Astrocyte (in vitro differentiated cells and primary cell): Measurements from ENCODE around the gene GMPR. TPM values are rescaled to one million over a fixed set of nuclear protein-coding genes. Genes with fewer than 3 reads are reported as not detected.

Experiments
- DNase-seq: peaks from one replicate; pipeline ENCODE4 v3.0.0-alpha.2; 2010; ENCODE audit warnings: low read depth
- FAIRE-seq: peaks from 2 replicates; lab custom pipeline; 2011; peaks lifted over from hg19 to GRCh38; lab: Jason Lieb, UNC
- H2AFZ ChIP-seq: 2 replicates; pipeline ENCODE4 v1.6.0; 2012; ENCODE audit warnings: low read depth, low read length, inconsistent platforms
- H3K27ac ChIP-seq: 2 replicates; pipeline ENCODE4 v1.5.1; 2011; ENCODE audit warnings: low read depth, low read length, inconsistent platforms
- H3K27me3 ChIP-seq: 2 replicates; pipeline ENCODE4 v1.6.0; 2011; ENCODE audit warnings: low read length, inconsistent platforms; ENCODE audit not compliant: insufficient read depth
- H3K36me3 ChIP-seq: 2 replicates; pipeline ENCODE4 v1.5.1; 2011; ENCODE audit warnings: low read length, inconsistent platforms; ENCODE audit not compliant: insufficient read depth
- H3K4me1 ChIP-seq: 2 replicates; pipeline ENCODE4 v1.5.1; 2011; ENCODE audit warnings: low read length, inconsistent platforms; ENCODE audit not compliant: insufficient read depth
- H3K4me2 ChIP-seq: 2 replicates; pipeline ENCODE4 v1.6.0; 2012; ENCODE audit warnings: low read length, inconsistent platforms
- H3K4me3 ChIP-seq: 2 replicates; pipeline ENCODE4 v1.5.1; 2011; ENCODE audit warnings: low read depth, mild to moderate bottlenecking, low read length, inconsistent platforms; ENCODE audit not compliant: insufficient read depth
- H3K79me2 ChIP-seq: 2 replicates; pipeline ENCODE4 v1.6.0; 2012; ENCODE audit warnings: mild to moderate bottlenecking, low read length, inconsistent platforms; ENCODE audit not compliant: insufficient read depth
- H3K9ac ChIP-seq: 2 replicates; pipeline ENCODE4 v1.6.0; 2012; ENCODE audit warnings: mild to moderate bottlenecking, low read length, inconsistent platforms
- H3K9me3 ChIP-seq: 2 replicates; pipeline ENCODE4 v1.5.1; 2012; ENCODE audit warnings: low read depth, mild to moderate bottlenecking, low read length, inconsistent platforms; ENCODE audit not compliant: insufficient read depth
- H4K20me1 ChIP-seq: 2 replicates; pipeline ENCODE4 v1.6.0; 2012; ENCODE audit warnings: low read length, inconsistent platforms; ENCODE audit not compliant: insufficient read depth
- H3K27ac Mint-ChIP-seq: one replicate; pipeline ENCODE4 v1.8.0; 2021; ENCODE audit warnings: mild to moderate bottlenecking, mixed read lengths; ENCODE audit not compliant: unreplicated experiment
- H3K27me3 Mint-ChIP-seq: one replicate; pipeline ENCODE4 v1.8.0; 2021; ENCODE audit warnings: low read depth, mixed read lengths; ENCODE audit not compliant: unreplicated experiment
- H3K36me3 Mint-ChIP-seq: one replicate; pipeline ENCODE4 v1.8.0; 2021; ENCODE audit warnings: low read depth, mixed read lengths; ENCODE audit not compliant: unreplicated experiment
- H3K4me1 Mint-ChIP-seq: one replicate; pipeline ENCODE4 v1.8.0; 2021; ENCODE audit warnings: low read depth, mixed read lengths; ENCODE audit not compliant: unreplicated experiment
- H3K4me3 Mint-ChIP-seq: one replicate; pipeline ENCODE4 v1.8.0; 2021; ENCODE audit warnings: mild to moderate bottlenecking, moderate library complexity, mixed read lengths; ENCODE audit not compliant: unreplicated experiment
- H3K9me3 Mint-ChIP-seq: one replicate; pipeline ENCODE4 v1.8.0; 2021; ENCODE audit warnings: mild to moderate bottlenecking, mixed read lengths; ENCODE audit not compliant: unreplicated experiment
- CTCF ChIP-seq: IDR thresholded peaks from 2 replicates; pipeline ENCODE4 v1.5.1; 2011; ENCODE audit warnings: low read depth, mild to moderate bottlenecking, inconsistent platforms, low read length, moderate library complexity; ENCODE audit not compliant: insufficient read depth
- EZH2 ChIP-seq: IDR thresholded peaks from 2 replicates; pipeline ENCODE4 v1.6.1; 2012; ENCODE audit warnings: mild to moderate bottlenecking, low read length, inconsistent platforms; ENCODE audit not compliant: insufficient read depth
- total RNA-seq: library from RNA; stranded (reverse); gene quantifications from 2 replicates; pipeline ENCODE4 v1.2.1, GENCODE V29; 2021

The GMPR gene
- total RNA-seq, 1 donor from 2014 or later, result 2.0 TPM

GRCh38 chr6:16251706-16252105, 13.3 kb downstream of the GMPR start:
- no peak overlapping the region for H3K4me2 ChIP-seq
- H3K4me1 ChIP-seq, result no peaks in the 10 kb centered on the region
- Mint-ChIP-seq H3K36me3 (no peaks in the 10 kb centered on the region), H3K27ac (no peak overlapping the region), H3K27me3 (no peaks in the 10 kb centered on the region), H3K4me3 (no peak overlapping the region), H3K9me3 (no peaks in the 10 kb centered on the region), H3K4me1 (no peaks in the 10 kb centered on the region)
- H3K79me2 ChIP-seq, result no peaks in the 10 kb centered on the region
- no peaks in the 10 kb centered on the region for H3K9me3 ChIP-seq
- H3K27ac ChIP-seq, result no peak overlapping the region
- TF ChIP-seq EZH2 (no peak), CTCF (no peak)
- H3K9ac ChIP-seq, result no peak overlapping the region
- no peak overlapping the region for H3K4me3 ChIP-seq
- DNase-seq, result no peak
- no peaks in the 10 kb centered on the region for H3K36me3 ChIP-seq
- no peaks in the 10 kb centered on the region for H4K20me1 ChIP-seq
- H2AFZ ChIP-seq, result no peak overlapping the region
- H3K27me3 ChIP-seq, result no peaks in the 10 kb centered on the region
- no peak for FAIRE-seq

- no peak overlapping the region for H3K9ac ChIP-seq
- no peaks in the 10 kb centered on the region for H3K36me3 Mint-ChIP-seq
- no peaks in the 10 kb centered on the region for H4K20me1 ChIP-seq
- DNase-seq, result no peak
- no peak overlapping the region for H2AFZ ChIP-seq
- no peaks in the 10 kb centered on the region for H3K27me3 Mint-ChIP-seq
- H3K9me3 ChIP-seq, result peaks cover 4% of the 10 kb centered on the region
- no peak overlapping the region for H3K4me3 Mint-ChIP-seq
- H3K79me2 ChIP-seq, result no peaks in the 10 kb centered on the region
- no peak for TF ChIP-seq EZH2
- TF ChIP-seq CTCF, result no peak
- no peak overlapping the region for H3K27ac Mint-ChIP-seq
- no peak overlapping the region for H3K4me3 ChIP-seq
- no peak overlapping the region for H3K4me2 ChIP-seq
- no peaks in the 10 kb centered on the region for H3K4me1 ChIP-seq
- H3K9me3 Mint-ChIP-seq, result no peaks in the 10 kb centered on the region
- H3K4me1 Mint-ChIP-seq, result peaks cover 2% of the 10 kb centered on the region
- no peak for FAIRE-seq
- H3K36me3 ChIP-seq, result no peaks in the 10 kb centered on the region
- no peak overlapping the region for H3K27ac ChIP-seq
- no peaks in the 10 kb centered on the region for H3K27me3 ChIP-seq
These were observed 14.4 kb downstream of the GMPR start for GRCh38 chr6:16252686-16253299.

GRCh38 chr6:16253399-16254144, 15.2 kb downstream of the GMPR start:
- Mint-ChIP-seq H3K27me3 (no peaks in the 10 kb centered on the region), H3K4me3 (no peak overlapping the region), H3K4me1 (peaks cover 9% of the 10 kb centered on the region), H3K9me3 (no peaks in the 10 kb centered on the region), H3K36me3 (no peaks in the 10 kb centered on the region), H3K27ac (no peak overlapping the region)
- DNase-seq (no peak), FAIRE-seq (no peak)
- Histone ChIP-seq H3K4me3 (no peak overlapping the region), H3K4me2 (no peak overlapping the region), H4K20me1 (no peaks in the 10 kb centered on the region), H3K27me3 (no peaks in the 10 kb centered on the region), H3K9me3 (peaks cover 4% of the 10 kb centered on the region), H2AFZ (no peak overlapping the region), H3K36me3 (no peaks in the 10 kb centered on the region), H3K9ac (no peak overlapping the region), H3K4me1 (no peaks in the 10 kb centered on the region), H3K27ac (no peak overlapping the region), H3K79me2 (no peaks in the 10 kb centered on the region)
- TF ChIP-seq EZH2, result no peak
